ENCODE measurements around the gene SLAMF1. TPM values are rescaled to one million over a fixed set of nuclear protein-coding genes. Genes with fewer than 3 reads are reported as not detected.

SLAMF1 gene
- total and polyA plus RNA-seq, 2 of the 13 experiments (the other 11 are each of a cell fraction or from before 2014, with no cell fraction given), result not detected

DNA sequence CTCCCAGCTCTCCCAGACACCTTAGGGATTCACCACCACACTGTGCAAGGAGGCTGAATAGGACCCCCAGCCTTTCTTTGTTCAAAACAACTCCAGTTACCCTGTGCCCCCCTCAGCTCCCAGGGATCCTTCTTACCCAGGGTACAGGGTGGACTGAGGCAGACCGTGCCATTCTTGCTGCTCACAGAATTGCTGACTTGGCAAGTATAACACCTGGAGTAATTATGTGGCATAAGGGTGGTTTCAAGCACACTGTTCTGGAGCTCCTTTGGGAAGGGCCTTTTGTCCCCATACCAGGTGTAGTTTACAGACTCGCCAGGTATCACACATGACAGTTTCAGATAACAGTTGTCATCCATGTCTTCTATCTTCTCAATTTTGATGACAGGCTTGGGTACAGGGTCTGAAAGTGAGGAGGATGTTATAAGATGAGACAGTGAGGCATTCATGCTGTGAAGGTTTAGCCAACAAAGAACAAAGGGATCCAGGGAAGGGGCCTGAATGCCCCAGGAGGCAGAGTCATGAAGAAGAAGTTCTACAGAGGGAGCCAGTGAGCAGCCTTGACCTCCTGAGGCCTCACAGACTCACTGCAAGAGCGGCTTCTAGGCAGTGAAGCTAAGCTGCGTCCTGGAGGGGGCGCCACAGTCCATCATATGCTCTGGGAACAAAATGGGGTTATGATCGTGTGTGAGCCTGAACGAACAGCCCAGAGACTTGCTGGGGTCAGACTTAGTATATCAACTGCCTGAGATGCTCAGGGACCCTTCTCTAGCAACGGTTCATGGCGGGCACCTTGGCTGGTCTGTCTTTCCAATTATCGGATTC, 34.4 kb upstream of the SLAMF1 start (continued):
- TF ChIP-seq MAFK (conservative IDR thresholded peaks at IDR 0.05 in 1 of 2, IDR thresholded peaks at IDR 0.05 in 1 of 2; ENCODE audit: low read length in 2 of 2) (peak; percentile 97 to 98), MED8 (CRISPR knock-in tag; IDR thresholded peaks at IDR 0.05; ENCODE audit: insufficient replicate concordance) (no peak), DMAP1 (CRISPR knock-in tag; IDR thresholded peaks at IDR 0.05) (no peak), ZNF136 (CRISPR knock-in tag; IDR thresholded peaks at IDR 0.05; ENCODE audit: low read depth) (no peak), ZNF256 (CRISPR knock-in tag; conservative IDR thresholded peaks at IDR 0.05) (no peak), NR2F6 (IDR thresholded peaks at IDR 0.05) (peak; percentile 38; the same call in 1 of the 2 replicates), NR2F6 (CRISPR knock-in tag; IDR thresholded peaks at IDR 0.05) (peak; percentile 29; the same call in 1 of the 2 replicates), KLF9 (CRISPR knock-in tag; IDR thresholded peaks at IDR 0.05; ENCODE audit: low read depth) (no peak), SAP130 (CRISPR knock-in tag; IDR thresholded peaks at IDR 0.05; ENCODE audit: low read depth) (no peak), STAG1 (CRISPR knock-in tag; IDR thresholded peaks at IDR 0.05) (peak; percentile 62), ZNF441 (CRISPR knock-in tag; IDR thresholded peaks at IDR 0.05; ENCODE audit: borderline replicate concordance) (no peak), MAFF (IDR thresholded peaks at IDR 0.05; ENCODE audit: low read depth, low read length) (peak; percentile 97), TP53 (CRISPR knock-in tag; conservative IDR thresholded peaks at IDR 0.05) (no peak)
- TF ChIP-seq, protein P1, sequence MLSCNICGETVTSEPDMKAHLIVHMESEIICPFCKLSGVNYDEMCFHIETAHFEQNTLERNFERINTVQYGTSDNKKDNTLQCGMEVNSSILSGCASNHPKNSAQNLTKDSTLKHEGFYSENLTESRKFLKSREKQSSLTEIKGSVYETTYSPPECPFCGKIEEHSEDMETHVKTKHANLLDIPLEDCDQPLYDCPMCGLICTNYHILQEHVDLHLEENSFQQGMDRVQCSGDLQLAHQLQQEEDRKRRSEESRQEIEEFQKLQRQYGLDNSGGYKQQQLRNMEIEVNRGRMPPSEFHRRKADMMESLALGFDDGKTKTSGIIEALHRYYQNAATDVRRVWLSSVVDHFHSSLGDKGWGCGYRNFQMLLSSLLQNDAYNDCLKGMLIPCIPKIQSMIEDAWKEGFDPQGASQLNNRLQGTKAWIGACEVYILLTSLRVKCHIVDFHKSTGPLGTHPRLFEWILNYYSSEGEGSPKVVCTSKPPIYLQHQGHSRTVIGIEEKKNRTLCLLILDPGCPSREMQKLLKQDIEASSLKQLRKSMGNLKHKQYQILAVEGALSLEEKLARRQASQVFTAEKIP (CRISPR knock-in tag; IDR thresholded peaks at IDR 0.05; ENCODE audit: borderline replicate concordance), result no peak
- TF ChIP-seq, protein P2, sequence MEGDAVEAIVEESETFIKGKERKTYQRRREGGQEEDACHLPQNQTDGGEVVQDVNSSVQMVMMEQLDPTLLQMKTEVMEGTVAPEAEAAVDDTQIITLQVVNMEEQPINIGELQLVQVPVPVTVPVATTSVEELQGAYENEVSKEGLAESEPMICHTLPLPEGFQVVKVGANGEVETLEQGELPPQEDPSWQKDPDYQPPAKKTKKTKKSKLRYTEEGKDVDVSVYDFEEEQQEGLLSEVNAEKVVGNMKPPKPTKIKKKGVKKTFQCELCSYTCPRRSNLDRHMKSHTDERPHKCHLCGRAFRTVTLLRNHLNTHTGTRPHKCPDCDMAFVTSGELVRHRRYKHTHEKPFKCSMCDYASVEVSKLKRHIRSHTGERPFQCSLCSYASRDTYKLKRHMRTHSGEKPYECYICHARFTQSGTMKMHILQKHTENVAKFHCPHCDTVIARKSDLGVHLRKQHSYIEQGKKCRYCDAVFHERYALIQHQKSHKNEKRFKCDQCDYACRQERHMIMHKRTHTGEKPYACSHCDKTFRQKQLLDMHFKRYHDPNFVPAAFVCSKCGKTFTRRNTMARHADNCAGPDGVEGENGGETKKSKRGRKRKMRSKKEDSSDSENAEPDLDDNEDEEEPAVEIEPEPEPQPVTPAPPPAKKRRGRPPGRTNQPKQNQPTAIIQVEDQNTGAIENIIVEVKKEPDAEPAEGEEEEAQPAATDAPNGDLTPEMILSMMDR (CRISPR knock-in tag; IDR thresholded peaks at IDR 0.05), result peak; percentile 69
- TF ChIP-seq, protein P3, sequence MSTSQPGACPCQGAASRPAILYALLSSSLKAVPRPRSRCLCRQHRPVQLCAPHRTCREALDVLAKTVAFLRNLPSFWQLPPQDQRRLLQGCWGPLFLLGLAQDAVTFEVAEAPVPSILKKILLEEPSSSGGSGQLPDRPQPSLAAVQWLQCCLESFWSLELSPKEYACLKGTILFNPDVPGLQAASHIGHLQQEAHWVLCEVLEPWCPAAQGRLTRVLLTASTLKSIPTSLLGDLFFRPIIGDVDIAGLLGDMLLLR (CRISPR knock-in tag; IDR thresholded peaks at IDR 0.05), result no peak
- TF ChIP-seq, protein P4, sequence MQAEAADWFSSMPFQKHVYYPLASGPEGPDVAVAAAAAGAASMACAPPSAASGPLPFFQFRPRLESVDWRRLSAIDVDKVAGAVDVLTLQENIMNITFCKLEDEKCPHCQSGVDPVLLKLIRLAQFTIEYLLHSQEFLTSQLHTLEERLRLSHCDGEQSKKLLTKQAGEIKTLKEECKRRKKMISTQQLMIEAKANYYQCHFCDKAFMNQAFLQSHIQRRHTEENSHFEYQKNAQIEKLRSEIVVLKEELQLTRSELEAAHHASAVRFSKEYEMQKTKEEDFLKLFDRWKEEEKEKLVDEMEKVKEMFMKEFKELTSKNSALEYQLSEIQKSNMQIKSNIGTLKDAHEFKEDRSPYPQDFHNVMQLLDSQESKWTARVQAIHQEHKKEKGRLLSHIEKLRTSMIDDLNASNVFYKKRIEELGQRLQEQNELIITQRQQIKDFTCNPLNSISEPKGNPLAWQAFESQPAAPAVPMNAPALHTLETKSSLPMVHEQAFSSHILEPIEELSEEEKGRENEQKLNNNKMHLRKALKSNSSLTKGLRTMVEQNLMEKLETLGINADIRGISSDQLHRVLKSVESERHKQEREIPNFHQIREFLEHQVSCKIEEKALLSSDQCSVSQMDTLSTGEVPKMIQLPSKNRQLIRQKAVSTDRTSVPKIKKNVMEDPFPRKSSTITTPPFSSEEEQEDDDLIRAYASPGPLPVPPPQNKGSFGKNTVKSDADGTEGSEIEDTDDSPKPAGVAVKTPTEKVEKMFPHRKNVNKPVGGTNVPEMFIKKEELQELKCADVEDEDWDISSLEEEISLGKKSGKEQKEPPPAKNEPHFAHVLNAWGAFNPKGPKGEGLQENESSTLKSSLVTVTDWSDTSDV (CRISPR knock-in tag; IDR thresholded peaks at IDR 0.05), result no peak
- TF ChIP-seq, protein P5, sequence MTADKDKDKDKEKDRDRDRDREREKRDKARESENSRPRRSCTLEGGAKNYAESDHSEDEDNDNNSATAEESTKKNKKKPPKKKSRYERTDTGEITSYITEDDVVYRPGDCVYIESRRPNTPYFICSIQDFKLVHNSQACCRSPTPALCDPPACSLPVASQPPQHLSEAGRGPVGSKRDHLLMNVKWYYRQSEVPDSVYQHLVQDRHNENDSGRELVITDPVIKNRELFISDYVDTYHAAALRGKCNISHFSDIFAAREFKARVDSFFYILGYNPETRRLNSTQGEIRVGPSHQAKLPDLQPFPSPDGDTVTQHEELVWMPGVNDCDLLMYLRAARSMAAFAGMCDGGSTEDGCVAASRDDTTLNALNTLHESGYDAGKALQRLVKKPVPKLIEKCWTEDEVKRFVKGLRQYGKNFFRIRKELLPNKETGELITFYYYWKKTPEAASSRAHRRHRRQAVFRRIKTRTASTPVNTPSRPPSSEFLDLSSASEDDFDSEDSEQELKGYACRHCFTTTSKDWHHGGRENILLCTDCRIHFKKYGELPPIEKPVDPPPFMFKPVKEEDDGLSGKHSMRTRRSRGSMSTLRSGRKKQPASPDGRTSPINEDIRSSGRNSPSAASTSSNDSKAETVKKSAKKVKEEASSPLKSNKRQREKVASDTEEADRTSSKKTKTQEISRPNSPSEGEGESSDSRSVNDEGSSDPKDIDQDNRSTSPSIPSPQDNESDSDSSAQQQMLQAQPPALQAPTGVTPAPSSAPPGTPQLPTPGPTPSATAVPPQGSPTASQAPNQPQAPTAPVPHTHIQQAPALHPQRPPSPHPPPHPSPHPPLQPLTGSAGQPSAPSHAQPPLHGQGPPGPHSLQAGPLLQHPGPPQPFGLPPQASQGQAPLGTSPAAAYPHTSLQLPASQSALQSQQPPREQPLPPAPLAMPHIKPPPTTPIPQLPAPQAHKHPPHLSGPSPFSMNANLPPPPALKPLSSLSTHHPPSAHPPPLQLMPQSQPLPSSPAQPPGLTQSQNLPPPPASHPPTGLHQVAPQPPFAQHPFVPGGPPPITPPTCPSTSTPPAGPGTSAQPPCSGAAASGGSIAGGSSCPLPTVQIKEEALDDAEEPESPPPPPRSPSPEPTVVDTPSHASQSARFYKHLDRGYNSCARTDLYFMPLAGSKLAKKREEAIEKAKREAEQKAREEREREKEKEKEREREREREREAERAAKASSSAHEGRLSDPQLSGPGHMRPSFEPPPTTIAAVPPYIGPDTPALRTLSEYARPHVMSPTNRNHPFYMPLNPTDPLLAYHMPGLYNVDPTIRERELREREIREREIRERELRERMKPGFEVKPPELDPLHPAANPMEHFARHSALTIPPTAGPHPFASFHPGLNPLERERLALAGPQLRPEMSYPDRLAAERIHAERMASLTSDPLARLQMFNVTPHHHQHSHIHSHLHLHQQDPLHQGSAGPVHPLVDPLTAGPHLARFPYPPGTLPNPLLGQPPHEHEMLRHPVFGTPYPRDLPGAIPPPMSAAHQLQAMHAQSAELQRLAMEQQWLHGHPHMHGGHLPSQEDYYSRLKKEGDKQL (CRISPR knock-in tag; IDR thresholded peaks at IDR 0.05; ENCODE audit: low read depth), result no peak
